ENCODE results near the gene ARHGEF38. TPM values are rescaled to one million over a fixed set of nuclear protein-coding genes. Genes with fewer than 3 reads are reported as not detected.

Gene ARHGEF38
- not detected for total RNA-seq
- total RNA-seq (2013) = not detected

GRCh38 chr4:105551965-105552746 lies at the start of gene ARHGEF38:
ARHGEF38 (plus strand) TSS chr4:105552620; CDS start chr4:105552766, 146 bp downstream.
- no peak for TF ChIP-seq CTCF (IDR thresholded peaks at IDR 0.05)
- H3K4me1 ChIP-seq (ENCODE audit: control insufficient read depth, insufficient read depth, low read length) = no peaks in the 10 kb centered on the region
- Mint-ChIP-seq H3K9me3 (no peaks in the 10 kb centered on the region), H3K36me3 (no peaks in the 10 kb centered on the region), H3K27me3 (ENCODE audit: low read depth in 2 of 2) (no peaks in the 10 kb centered on the region), H3K4me3 (no peak within 1 kb of the TSS), H3K4me1 (no peaks in the 10 kb centered on the region), H3K27ac (no peak within 1 kb of the TSS)
- H3K27ac ChIP-seq (ENCODE audit: low read length) = no peak within 1 kb of the TSS
- no peak within 1 kb of the TSS for H3K4me3 ChIP-seq (ENCODE audit: low read length)
- intact Hi-C loops (cut with micrococcal nuclease) = no loop called here
- 52% methylated on average over 11 of the region's 11 CpGs for WGBS (ENCODE audit: insufficient coverage)
- DNase-seq (no peak), ATAC-seq (no peak)
- H3K27me3 ChIP-seq (ENCODE audit: control insufficient read depth, insufficient read depth, low read length) = no peaks in the 10 kb centered on the region
- no peaks in the 10 kb centered on the region for H3K9me3 ChIP-seq (ENCODE audit: control insufficient read depth, insufficient read depth, low read length)
- H3K36me3 ChIP-seq (ENCODE audit: control insufficient read depth, insufficient read depth, low read length) = no peaks in the 10 kb centered on the region

- Histone ChIP-seq H3K27me3 (ENCODE audit: control insufficient read depth, insufficient read depth, low read length) (no peaks in the 10 kb centered on the region), H3K4me1 (ENCODE audit: control insufficient read depth, insufficient read depth, low read length) (no peaks in the 10 kb centered on the region), H3K9me3 (ENCODE audit: control insufficient read depth, insufficient read depth, low read length) (no peaks in the 10 kb centered on the region), H3K4me3 (ENCODE audit: low read length) (no peak overlapping the region), H3K27ac (ENCODE audit: low read length) (no peak overlapping the region), H3K36me3 (ENCODE audit: control insufficient read depth, insufficient read depth, low read length) (no peaks in the 10 kb centered on the region)
- Mint-ChIP-seq H3K4me3 (no peak overlapping the region), H3K27ac (no peak overlapping the region), H3K9me3 (no peaks in the 10 kb centered on the region), H3K36me3 (no peaks in the 10 kb centered on the region), H3K4me1 (no peaks in the 10 kb centered on the region), H3K27me3 (ENCODE audit: low read depth in 2 of 2) (no peaks in the 10 kb centered on the region)
- intact Hi-C loops (cut with micrococcal nuclease) = no loop called here
- DNase-seq (no peak), ATAC-seq (no peak)
- WGBS (ENCODE audit: insufficient coverage) = no CpG with 5 or more reads among the region's 2 CpGs
- TF ChIP-seq CTCF (IDR thresholded peaks at IDR 0.05) = no peak
Observed at GRCh38 chr4:105503484-105503883, 48.9 kb upstream of the ARHGEF38 start.

GRCh38 chr4:105504744-105505143 lies 47.7 kb upstream of the ARHGEF38 start:
- WGBS (ENCODE audit: insufficient coverage) = 63% methylated on average over 1 of the region's 2 CpGs
- Histone ChIP-seq H3K36me3 (ENCODE audit: control insufficient read depth, insufficient read depth, low read length) (no peaks in the 10 kb centered on the region), H3K27me3 (ENCODE audit: control insufficient read depth, insufficient read depth, low read length) (no peaks in the 10 kb centered on the region), H3K4me3 (ENCODE audit: low read length) (no peak overlapping the region), H3K9me3 (ENCODE audit: control insufficient read depth, insufficient read depth, low read length) (no peaks in the 10 kb centered on the region), H3K27ac (ENCODE audit: low read length) (no peak overlapping the region), H3K4me1 (ENCODE audit: control insufficient read depth, insufficient read depth, low read length) (no peaks in the 10 kb centered on the region)
- no peak for TF ChIP-seq CTCF (IDR thresholded peaks at IDR 0.05)
- DNase-seq (no peak), ATAC-seq (no peak)
- H3K4me1 Mint-ChIP-seq = no peaks in the 10 kb centered on the region
- intact Hi-C loops (cut with micrococcal nuclease) = no loop called here
- H3K9me3 Mint-ChIP-seq = no peaks in the 10 kb centered on the region
- H3K4me3 Mint-ChIP-seq = no peak overlapping the region
- no peak overlapping the region for H3K27ac Mint-ChIP-seq
- no peaks in the 10 kb centered on the region for H3K27me3 Mint-ChIP-seq (ENCODE audit: low read depth in 2 of 2)
- H3K36me3 Mint-ChIP-seq = no peaks in the 10 kb centered on the region

- no peak overlapping the region for H3K27ac ChIP-seq (ENCODE audit: low read length)
- WGBS (ENCODE audit: insufficient coverage) = 50% methylated on average over 1 of the region's 1 CpG
- intact Hi-C loops (cut with micrococcal nuclease) = no loop called here
- H3K4me1 ChIP-seq (ENCODE audit: control insufficient read depth, insufficient read depth, low read length) = no peaks in the 10 kb centered on the region
- TF ChIP-seq CTCF (IDR thresholded peaks at IDR 0.05) = no peak
- peaks cover 5 to 18% of the 10 kb centered on the region in 2 donors for H3K27me3 Mint-ChIP-seq (ENCODE audit: low read depth in 2 of 2)
- H3K9me3 Mint-ChIP-seq = peaks cover 0 to 5% of the 10 kb centered on the region in 2 donors
- H3K36me3 Mint-ChIP-seq = peaks cover 13% of the 10 kb centered on the region
- ATAC-seq (no peak), DNase-seq (no peak)
- no peak overlapping the region for H3K4me3 ChIP-seq (ENCODE audit: low read length)
- H3K9me3 ChIP-seq (ENCODE audit: control insufficient read depth, insufficient read depth, low read length) = no peaks in the 10 kb centered on the region
- H3K27ac Mint-ChIP-seq = no peak overlapping the region
- no peaks in the 10 kb centered on the region for H3K36me3 ChIP-seq (ENCODE audit: control insufficient read depth, insufficient read depth, low read length)
- H3K4me1 Mint-ChIP-seq = no peaks in the 10 kb centered on the region
- H3K4me3 Mint-ChIP-seq = no peak overlapping the region
- no peaks in the 10 kb centered on the region for H3K27me3 ChIP-seq (ENCODE audit: control insufficient read depth, insufficient read depth, low read length)
Observed at GRCh38 chr4:105509291-105509690, 43.1 kb upstream of the ARHGEF38 start.
